ENCODE measurements around the gene SLC6A11.

Gene SLC6A11

GRCh38 chr3:10845001-10845761 lies 29.2 kb downstream of the SLC6A11 start:
- DNase-seq, result peak; percentile 73 to 82 (median 75)

GRCh38 chr3:10845839-10846656 lies 30.0 kb downstream of the SLC6A11 start:
- DNase-seq, result peak; percentile 82 to 90 (median 90)

- DNase-seq, result no peak
Measured at GRCh38 chr3:10846657-10846975, 30.6 kb downstream of the SLC6A11 start.

- DNase-seq, result peak; percentile 75 to 91 (median 85)
Measured at GRCh38 chr3:10848261-10848660, 32.2 kb downstream of the SLC6A11 start.

GRCh38 chr3:10852066-10852808 lies 36.2 kb downstream of the SLC6A11 start:
- no peak for DNase-seq

- DNase-seq, result peak in 2 of 3 donors; percentile 13 to 26
Measured at GRCh38 chr3:10855083-10855870, 39.2 kb downstream of the SLC6A11 start.

- peak in 2 of 3 donors; percentile 13 to 45 for DNase-seq
Measured at GRCh38 chr3:10855871-10856662, 40.0 kb downstream of the SLC6A11 start.

- DNase-seq, result no peak
Measured at GRCh38 chr3:10857235-10857634, 41.2 kb downstream of the SLC6A11 start.

- no peak for DNase-seq
Measured at GRCh38 chr3:10858091-10858490, 42.1 kb downstream of the SLC6A11 start.

- peak; percentile 23 to 46 (median 33) for DNase-seq
Measured at GRCh38 chr3:10867384-10867783, 51.4 kb downstream of the SLC6A11 start.

GRCh38 chr3:10869460-10869859 lies 53.4 kb downstream of the SLC6A11 start:
- DNase-seq, result no peak

GRCh38 chr3:10870296-10870695 lies 54.3 kb downstream of the SLC6A11 start:
- no peak for DNase-seq

- DNase-seq, result no peak
Measured at GRCh38 chr3:10873415-10873814, 57.4 kb downstream of the SLC6A11 start.

- no peak for DNase-seq
Measured at GRCh38 chr3:10875914-10876313, 59.9 kb downstream of the SLC6A11 start.

GRCh38 chr3:10876661-10877060 lies 60.6 kb downstream of the SLC6A11 start:
- no peak for DNase-seq

- no peak for DNase-seq
Measured at GRCh38 chr3:10882851-10883250, 66.8 kb downstream of the SLC6A11 start.

GRCh38 chr3:10883478-10884234 lies 67.6 kb downstream of the SLC6A11 start:
- DNase-seq, result peak; percentile 38 to 62 (median 53)

GRCh38 chr3:10887015-10887414 lies 71.0 kb downstream of the SLC6A11 start:
- DNase-seq, result no peak

GRCh38 chr3:10888518-10889090 lies 72.6 kb downstream of the SLC6A11 start:
- peak; percentile 43 to 51 (median 48) for DNase-seq

GRCh38 chr3:10889206-10889960 lies 73.4 kb downstream of the SLC6A11 start:
- DNase-seq, result no peak
